Activated B cell treated with CpG ODN at 0.5 μM for 24 hours (primary cell): ENCODE results near the gene TUBA3E. TPM values are rescaled to one million over a fixed set of nuclear protein-coding genes. Genes with fewer than 3 reads are reported as not detected.
"Not testable (repeated sequence)": the region's sequence is repeated elsewhere in the genome, so short reads cannot be mapped to it uniquely, and the experiment has no call there.

ENCODE experiments used
- ATAC-seq: fragments of 200-7000 bp; cut with Tn5 transposase; one replicate; pipeline ENCODE4 v1.10.0; 2021; ENCODE audit warnings: low read depth, mild to moderate bottlenecking, moderate library complexity
- CTCF ChIA-PET: fragments of 350-600 bp; sonication (Branson Sonifier 250); formaldehyde crosslinking; loops from one replicate; lab custom pipeline; 2021; ENCODE audit warnings: antibody characterized with exemption; lab: Charles Lee
- POLR2A ChIA-PET: fragments of 350-600 bp; sonication (Branson Sonifier 250); formaldehyde crosslinking; loops from one replicate; lab custom pipeline; 2021; ENCODE audit warnings: antibody characterized with exemption; lab: Charles Lee
- DNase-seq: peaks from one replicate; pipeline ENCODE4 v3.0.0; 2022
- H3K27ac Mint-ChIP-seq: one replicate; pipeline ENCODE4 v1.8.0; 2020; ENCODE audit warnings: mixed read lengths
- H3K27me3 Mint-ChIP-seq: one replicate; pipeline ENCODE4 v1.8.0; 2021; ENCODE audit warnings: mixed read lengths
- H3K36me3 Mint-ChIP-seq: one replicate; pipeline ENCODE4 v1.8.0; 2021; ENCODE audit warnings: low read depth, mixed read lengths
- H3K4me1 Mint-ChIP-seq: one replicate; pipeline ENCODE4 v1.8.0; 2021; ENCODE audit warnings: mixed read lengths
- H3K4me3 Mint-ChIP-seq: one replicate; pipeline ENCODE4 v1.8.0; 2020; ENCODE audit warnings: mild to moderate bottlenecking, mixed read lengths
- H3K9me3 Mint-ChIP-seq: one replicate; pipeline ENCODE4 v1.8.0; 2020; ENCODE audit warnings: mixed read lengths
- intact Hi-C: fragments of 100-400 bp; cut with micrococcal nuclease; formaldehyde crosslinking; loops from one replicate; pipeline ENCODE4 v1.15.1; 2024
- total RNA-seq: library from RNA; stranded (reverse); gene quantifications from 2 replicates; pipeline ENCODE4 v1.2.3, GENCODE V29; 2022
- TF ChIP-seq, protein P1 (sequence below): fragments of 200-600 bp; IDR thresholded peaks from one replicate; pipeline ENCODE4 v1.8.0; 2022; ENCODE audit warnings: antibody characterized with exemption, mild to moderate bottlenecking

The TUBA3E gene
- total RNA-seq, 1 donor from 2014 or later, result not detected

DNA sequence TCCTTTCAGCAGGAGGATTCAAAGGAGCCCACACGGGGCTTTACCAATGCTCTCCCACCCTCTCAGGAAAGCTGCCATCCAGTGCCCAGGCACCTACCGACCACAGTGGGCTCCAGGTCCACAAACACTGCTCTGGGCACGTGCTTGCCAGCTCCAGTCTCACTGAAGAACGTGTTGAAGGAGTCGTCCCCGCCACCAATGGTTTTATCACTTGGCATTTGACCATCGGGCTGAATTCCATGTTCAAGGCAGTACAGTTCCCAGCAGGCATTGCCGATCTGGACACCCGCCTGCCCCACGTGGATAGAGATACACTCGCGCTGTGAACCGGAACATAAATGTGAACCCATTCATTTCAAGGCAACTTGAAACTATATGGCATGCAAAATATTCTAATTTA is 2.2 kb downstream of the TUBA3E start:
- H3K27ac Mint-ChIP-seq, H3K9me3 Mint-ChIP-seq, CTCF ChIA-PET, DNase-seq, H3K4me3 Mint-ChIP-seq, H3K27me3 Mint-ChIP-seq, ATAC-seq, intact Hi-C loops, H3K4me1 Mint-ChIP-seq, POLR2A ChIA-PET, H3K36me3 Mint-ChIP-seq: not testable (repeated sequence)

DNA sequence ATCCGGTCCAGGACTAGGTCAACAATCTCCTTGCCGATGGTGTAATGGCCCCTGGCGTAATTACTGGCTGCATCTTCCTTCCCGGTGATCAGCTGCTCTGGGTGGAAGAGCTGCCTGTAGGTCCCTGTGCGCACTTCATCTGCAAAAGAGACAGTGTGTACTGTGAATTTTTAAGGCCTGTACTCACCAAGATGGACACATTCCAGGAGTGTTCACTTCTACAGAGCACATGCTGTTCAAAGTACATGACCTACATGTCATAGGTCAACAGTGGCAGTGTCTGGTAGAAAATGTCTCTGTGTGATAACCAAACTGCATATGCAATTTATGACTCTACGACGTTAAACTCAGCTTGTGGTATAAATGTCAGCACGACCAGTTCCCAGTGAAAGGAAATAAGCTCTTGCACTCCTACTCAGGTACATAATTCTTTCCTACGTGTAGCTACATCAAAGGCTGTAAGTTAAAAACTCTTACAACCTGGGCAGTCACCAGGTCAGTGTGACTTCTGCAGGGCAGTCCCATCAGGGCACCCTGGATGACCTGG is 3.1 kb downstream of the TUBA3E start:
- CTCF ChIA-PET, H3K27ac Mint-ChIP-seq, intact Hi-C loops: not testable (repeated sequence)

DNA sequence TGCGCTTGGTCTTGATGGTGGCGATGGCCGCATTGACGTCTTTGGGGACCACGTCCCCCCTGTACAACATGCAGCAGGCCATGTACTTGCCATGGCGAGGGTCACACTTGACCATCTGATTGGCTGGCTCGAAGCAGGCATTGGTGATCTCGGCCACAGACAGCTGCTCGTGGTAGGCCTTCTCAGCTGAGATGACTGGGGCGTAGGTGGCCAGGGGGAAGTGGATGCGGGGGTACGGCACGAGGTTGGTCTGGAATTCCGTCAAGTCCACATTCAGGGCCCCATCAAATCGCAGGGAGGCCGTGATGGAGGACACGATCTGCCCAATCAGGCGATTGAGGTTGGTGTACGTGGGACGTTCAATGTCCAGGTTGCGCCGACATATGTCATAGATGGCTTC is 4.4 kb downstream of the TUBA3E start:
- H3K27ac Mint-ChIP-seq, DNase-seq, H3K9me3 Mint-ChIP-seq, POLR2A ChIA-PET, intact Hi-C loops, H3K4me3 Mint-ChIP-seq, CTCF ChIA-PET, ATAC-seq, H3K27me3 Mint-ChIP-seq, H3K4me1 Mint-ChIP-seq: not testable (repeated sequence)
- peaks cover 14% of the 10 kb centered on the region for H3K36me3 Mint-ChIP-seq

More for the DNA sequence above, 3.1 kb downstream of the TUBA3E start:
- H3K27me3 Mint-ChIP-seq, H3K4me3 Mint-ChIP-seq, H3K4me1 Mint-ChIP-seq, POLR2A ChIA-PET, ATAC-seq, H3K9me3 Mint-ChIP-seq, DNase-seq: not testable (repeated sequence)
- peaks cover 14% of the 10 kb centered on the region for H3K36me3 Mint-ChIP-seq

DNA sequence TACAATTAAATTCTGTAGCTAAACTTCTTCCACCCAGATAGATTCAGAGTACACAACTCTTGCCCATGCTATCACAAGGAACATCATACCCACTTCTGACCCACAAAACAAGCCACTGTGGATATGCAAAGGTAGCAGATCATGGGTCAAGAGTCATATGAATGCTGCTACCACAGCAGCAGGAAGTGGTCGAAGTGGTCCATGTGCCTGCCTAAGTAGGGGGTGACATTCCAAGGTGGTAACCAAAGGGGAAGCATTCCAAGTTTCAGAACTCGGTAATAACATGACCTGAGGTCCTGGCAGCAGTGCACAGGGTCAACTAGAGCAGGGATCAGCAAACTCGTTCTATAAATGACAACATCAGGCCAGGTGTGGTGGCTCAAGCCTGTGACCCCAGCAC is 5.8 kb downstream of the TUBA3E start:
- H3K27me3 Mint-ChIP-seq, DNase-seq, CTCF ChIA-PET, H3K27ac Mint-ChIP-seq, ATAC-seq, POLR2A ChIA-PET, intact Hi-C loops, H3K4me3 Mint-ChIP-seq, H3K9me3 Mint-ChIP-seq, H3K4me1 Mint-ChIP-seq: not testable (repeated sequence)
- peaks cover 14% of the 10 kb centered on the region for H3K36me3 Mint-ChIP-seq

DNA sequence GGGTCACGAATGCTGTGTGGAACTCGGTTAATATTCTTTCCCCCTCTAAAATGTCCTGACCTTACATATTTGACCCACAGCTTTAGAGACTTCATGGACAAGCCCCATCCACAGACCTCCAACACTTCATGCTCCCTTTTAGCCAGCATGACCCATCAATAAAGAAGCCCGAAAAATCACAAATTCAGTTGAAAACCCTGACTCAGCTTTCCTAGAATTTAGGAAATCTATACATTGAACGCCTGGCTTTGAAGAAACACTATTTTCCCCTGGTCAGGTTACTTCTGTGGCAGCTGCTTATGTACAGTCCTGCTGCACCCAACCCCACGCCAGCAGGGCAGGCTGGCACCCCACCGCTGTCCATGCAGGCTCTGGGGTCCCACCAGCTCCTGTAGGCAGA is 6.9 kb downstream of the TUBA3E start:
- DNase-seq, intact Hi-C loops, CTCF ChIA-PET, POLR2A ChIA-PET, H3K27me3 Mint-ChIP-seq, H3K27ac Mint-ChIP-seq, H3K9me3 Mint-ChIP-seq, H3K4me1 Mint-ChIP-seq, H3K4me3 Mint-ChIP-seq, ATAC-seq: not testable (repeated sequence)
- peaks cover 14% of the 10 kb centered on the region for H3K36me3 Mint-ChIP-seq

DNA sequence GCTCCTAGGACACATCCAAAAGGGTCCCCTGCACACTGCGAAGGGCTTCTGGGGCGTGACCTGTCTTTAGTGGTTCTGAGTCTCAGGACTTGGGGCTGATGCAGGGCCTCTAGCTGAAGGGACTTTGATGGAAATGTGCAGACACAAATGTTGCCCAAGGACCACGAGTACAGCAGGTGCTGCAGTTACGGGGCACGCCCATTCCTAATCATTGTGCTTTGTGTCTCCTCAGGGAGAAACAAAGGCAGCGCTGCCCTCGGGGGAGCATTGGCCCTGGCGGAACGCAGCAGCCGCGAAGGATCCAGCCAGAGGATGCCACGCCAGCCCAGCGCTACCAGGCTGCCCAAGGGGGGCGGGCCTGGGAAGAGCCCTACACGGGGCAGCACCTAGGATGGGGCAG is 8.0 kb downstream of the TUBA3E start:
- Mint-ChIP-seq H3K4me1 (peaks cover 4% of the 10 kb centered on the region), H3K36me3 (peaks cover 14% of the 10 kb centered on the region), H3K9me3 (no peaks in the 10 kb centered on the region), H3K4me3 (no peak overlapping the region), H3K27ac (no peak overlapping the region), H3K27me3 (no peaks in the 10 kb centered on the region)
- intact Hi-C loops, result no loop called here
- no peak for ATAC-seq
- no peak for DNase-seq
- TF ChIP-seq, protein P1, sequence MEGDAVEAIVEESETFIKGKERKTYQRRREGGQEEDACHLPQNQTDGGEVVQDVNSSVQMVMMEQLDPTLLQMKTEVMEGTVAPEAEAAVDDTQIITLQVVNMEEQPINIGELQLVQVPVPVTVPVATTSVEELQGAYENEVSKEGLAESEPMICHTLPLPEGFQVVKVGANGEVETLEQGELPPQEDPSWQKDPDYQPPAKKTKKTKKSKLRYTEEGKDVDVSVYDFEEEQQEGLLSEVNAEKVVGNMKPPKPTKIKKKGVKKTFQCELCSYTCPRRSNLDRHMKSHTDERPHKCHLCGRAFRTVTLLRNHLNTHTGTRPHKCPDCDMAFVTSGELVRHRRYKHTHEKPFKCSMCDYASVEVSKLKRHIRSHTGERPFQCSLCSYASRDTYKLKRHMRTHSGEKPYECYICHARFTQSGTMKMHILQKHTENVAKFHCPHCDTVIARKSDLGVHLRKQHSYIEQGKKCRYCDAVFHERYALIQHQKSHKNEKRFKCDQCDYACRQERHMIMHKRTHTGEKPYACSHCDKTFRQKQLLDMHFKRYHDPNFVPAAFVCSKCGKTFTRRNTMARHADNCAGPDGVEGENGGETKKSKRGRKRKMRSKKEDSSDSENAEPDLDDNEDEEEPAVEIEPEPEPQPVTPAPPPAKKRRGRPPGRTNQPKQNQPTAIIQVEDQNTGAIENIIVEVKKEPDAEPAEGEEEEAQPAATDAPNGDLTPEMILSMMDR, result no peak
- CTCF ChIA-PET, result no interaction called here
- POLR2A ChIA-PET, result no interaction called here

DNA sequence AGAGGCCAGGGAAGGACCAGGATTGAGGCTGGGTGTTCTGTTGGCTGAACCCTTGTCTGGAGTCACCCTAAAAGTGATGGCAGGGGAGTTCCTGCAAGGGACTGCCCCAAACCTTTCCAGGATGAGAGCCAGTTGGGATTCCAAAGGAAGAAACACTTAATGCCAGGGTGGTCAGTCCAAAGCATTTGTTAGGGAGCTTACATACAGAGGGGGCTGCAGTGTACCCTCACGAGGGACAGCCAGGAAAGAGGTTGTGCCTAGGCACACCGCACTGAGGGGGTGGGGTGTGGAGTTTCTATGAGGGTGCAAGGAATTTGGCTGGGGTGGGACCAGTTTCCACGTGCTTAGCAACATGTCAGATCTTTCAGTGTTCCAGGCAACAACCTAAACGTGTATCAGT is 9.3 kb downstream of the TUBA3E start:
- ATAC-seq, CTCF ChIA-PET, H3K4me1 Mint-ChIP-seq, H3K4me3 Mint-ChIP-seq, H3K9me3 Mint-ChIP-seq, H3K27ac Mint-ChIP-seq, POLR2A ChIA-PET, DNase-seq, intact Hi-C loops, H3K27me3 Mint-ChIP-seq: not testable (repeated sequence)
- peaks cover 14% of the 10 kb centered on the region for H3K36me3 Mint-ChIP-seq

DNA sequence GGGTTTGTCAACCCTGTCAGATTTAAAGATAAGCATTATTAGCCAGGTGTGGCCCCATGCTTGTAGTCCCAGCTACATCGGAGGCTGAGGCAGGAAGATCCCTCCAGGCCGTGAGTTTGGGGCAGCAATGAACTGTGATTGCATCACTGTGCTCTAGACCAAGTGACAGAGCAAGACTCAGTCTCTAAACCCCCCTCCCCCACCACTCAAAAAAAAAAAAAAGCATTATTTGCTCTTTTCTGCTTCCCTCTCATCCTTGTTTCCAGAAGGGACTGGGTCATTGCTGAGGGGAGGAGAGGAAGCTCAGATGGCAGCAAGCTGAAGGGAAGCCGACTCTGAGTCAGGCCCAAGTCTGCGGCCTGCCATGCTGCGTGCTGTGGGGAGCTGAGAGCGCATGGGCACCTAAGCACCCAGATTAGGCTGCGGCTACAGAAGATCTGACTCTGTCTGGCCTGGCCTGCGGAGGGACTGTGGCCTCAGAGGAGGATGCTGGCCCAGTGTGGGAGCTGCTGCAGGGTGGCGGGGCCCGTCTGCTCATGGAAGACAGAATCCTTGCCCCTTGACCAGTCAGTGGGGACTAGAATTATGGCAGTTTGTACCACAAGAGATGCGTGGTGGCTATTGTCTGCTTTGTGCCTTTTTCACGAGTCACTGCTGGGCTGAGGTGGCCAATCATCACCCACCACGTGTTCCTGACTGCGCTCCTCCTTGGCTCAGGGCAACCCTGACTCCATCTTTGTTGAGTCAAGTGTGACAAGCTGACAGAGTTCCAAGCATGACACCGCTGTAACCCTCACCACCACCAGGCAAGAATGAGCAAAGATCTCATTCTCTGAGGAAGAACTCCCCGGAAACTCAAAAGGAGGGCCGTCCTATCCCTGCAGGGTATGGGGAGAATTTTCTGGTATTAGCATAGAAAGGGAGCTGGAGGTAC is 10.1 kb downstream of the TUBA3E start:
- H3K27ac Mint-ChIP-seq, intact Hi-C loops, POLR2A ChIA-PET: not testable (repeated sequence)

More for the DNA sequence above, 10.1 kb downstream of the TUBA3E start:
- CTCF ChIA-PET, H3K9me3 Mint-ChIP-seq, ATAC-seq, DNase-seq, H3K27me3 Mint-ChIP-seq, H3K4me3 Mint-ChIP-seq: not testable (repeated sequence)
- peaks cover 11% of the 10 kb centered on the region for H3K4me1 Mint-ChIP-seq
- peaks cover 14% of the 10 kb centered on the region for H3K36me3 Mint-ChIP-seq
